RPMI7951 (cell line): Measurements from ENCODE around the gene ENPP7. TPM values are rescaled to one million over a fixed set of nuclear protein-coding genes. Genes with fewer than 3 reads are reported as not detected.

Experiments used
- DNase-seq: peaks from one replicate; pipeline ENCODE4 v3.0.0-alpha.2; 2012; ENCODE audit warnings: low read depth
- total RNA-seq: library from RNA; depleted of rRNA; stranded (reverse); fragments of >200 nt; shearing (Covaris generic); gene quantifications from 2 replicates; pipeline ENCODE4 v1.2.3, GENCODE V29; 2014; rRNA removed

The ENPP7 gene
- total RNA-seq, 1 experiment from 2014 or later, result not detected

GRCh38 chr17:79791735-79792161 lies 61.0 kb downstream of the ENPP7 start:
- DNase-seq, result no peak

Other genes starting within 250 kb of the ENPP7 start
- not detected in 2 replicates for gene RBFOX3, start 119.9 kb upstream of the ENPP7 start, total RNA-seq
- 5.0 and 6.1 TPM in 2 replicates for gene CBX2, start 47.2 kb downstream of the ENPP7 start, total RNA-seq
- 3.8 and 5.8 TPM in 2 replicates for gene CBX8, start 66.1 kb downstream of the ENPP7 start, total RNA-seq
- 10.8 and 11.8 TPM in 2 replicates for gene CBX4, start 108.5 kb downstream of the ENPP7 start, total RNA-seq